Thyroid gland (tissue), 4 donors: ENCODE measurements around the gene HSPE1.

Experiments
- CTCF ChIP-seq, 6 experiments: fragments of 200-600 bp in 3 of 6; fragments of 450-650 bp in 3 of 6; sonication (generic) in 3 of 6; IDR thresholded peaks; one replicate each; pipeline ENCODE4 v1.5.1; 2016 to 2019; ENCODE audit warnings: antibody characterized with exemption in 6 of 6, mild to moderate bottlenecking in 2 of 6, inconsistent platforms in 1 of 6, moderate library complexity in 1 of 6
- POLR2A ChIP-seq, 2 donors: fragments of 450-650 bp; IDR thresholded peaks; one replicate each; pipeline ENCODE4 v1.6.1; 2017; ENCODE audit warnings: antibody characterized with exemption in 2 of 2, mild to moderate bottlenecking in 2 of 2, moderate library complexity in 1 of 2

- no peak for TF ChIP-seq CTCF (IDR thresholded peaks at IDR 0.05)
- TF ChIP-seq POLR2A (IDR thresholded peaks at IDR 0.05): no peak
Measured at GRCh38 chr2:197502201-197502600, 2.0 kb downstream of the HSPE1 start.
